ENCODE results near the gene LIPC. TPM values are rescaled to one million over a fixed set of nuclear protein-coding genes. Genes with fewer than 3 reads are reported as not detected.

Gene LIPC
- total RNA-seq, 4 donors from 2014 or later = 0.81 to 4.6 (median 1.8) TPM

DNA sequence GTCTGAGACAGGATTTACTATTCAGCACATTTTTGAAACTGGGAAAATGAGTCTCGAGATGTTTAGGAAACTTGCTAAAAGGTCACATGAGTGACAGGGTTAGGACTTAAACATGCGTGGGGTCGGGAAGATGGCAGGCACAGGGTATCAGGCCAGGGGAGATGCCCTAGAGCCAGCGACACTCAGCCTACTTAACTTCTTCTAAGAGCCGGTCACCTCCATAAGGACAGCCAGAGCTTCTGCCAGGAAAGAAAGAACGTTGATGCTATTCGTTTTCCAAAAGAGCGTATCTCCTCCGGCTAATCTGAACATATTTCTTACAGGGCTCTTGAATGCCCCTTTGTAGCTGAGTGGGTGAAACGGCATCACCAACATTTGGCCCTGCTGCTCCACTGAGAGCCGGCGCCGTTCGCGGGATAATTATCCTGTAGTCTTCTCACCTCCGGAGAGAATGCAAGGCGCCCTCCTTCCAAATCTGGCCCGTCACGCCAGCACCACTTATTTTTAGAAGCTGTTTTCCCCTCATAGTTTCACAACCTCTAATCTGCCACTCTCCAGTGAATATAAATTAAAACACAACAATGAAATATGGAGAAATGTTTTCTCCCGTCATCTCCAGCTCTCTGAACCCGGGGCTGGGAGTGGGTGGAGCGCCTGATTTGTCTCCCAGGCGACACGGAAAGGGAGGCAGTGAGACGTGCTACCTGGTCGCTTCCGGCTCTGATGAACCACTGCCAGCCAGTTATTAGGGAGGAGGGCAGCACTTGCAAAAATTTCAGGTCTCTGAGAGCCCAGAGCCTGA, 58.5 kb downstream of the LIPC start:
- H3K27ac ChIP-seq = peak overlapping the region in 1 of 3 donors; percentile 18
- H3K27me3 ChIP-seq = no peaks in the 10 kb centered on the region
- no peak for DNase-seq
- no peak overlapping the region for H3K4me3 ChIP-seq (replicated peaks in 1 of 3)
- H3K9me3 ChIP-seq = no peaks in the 10 kb centered on the region
- TF ChIP-seq, protein P1, sequence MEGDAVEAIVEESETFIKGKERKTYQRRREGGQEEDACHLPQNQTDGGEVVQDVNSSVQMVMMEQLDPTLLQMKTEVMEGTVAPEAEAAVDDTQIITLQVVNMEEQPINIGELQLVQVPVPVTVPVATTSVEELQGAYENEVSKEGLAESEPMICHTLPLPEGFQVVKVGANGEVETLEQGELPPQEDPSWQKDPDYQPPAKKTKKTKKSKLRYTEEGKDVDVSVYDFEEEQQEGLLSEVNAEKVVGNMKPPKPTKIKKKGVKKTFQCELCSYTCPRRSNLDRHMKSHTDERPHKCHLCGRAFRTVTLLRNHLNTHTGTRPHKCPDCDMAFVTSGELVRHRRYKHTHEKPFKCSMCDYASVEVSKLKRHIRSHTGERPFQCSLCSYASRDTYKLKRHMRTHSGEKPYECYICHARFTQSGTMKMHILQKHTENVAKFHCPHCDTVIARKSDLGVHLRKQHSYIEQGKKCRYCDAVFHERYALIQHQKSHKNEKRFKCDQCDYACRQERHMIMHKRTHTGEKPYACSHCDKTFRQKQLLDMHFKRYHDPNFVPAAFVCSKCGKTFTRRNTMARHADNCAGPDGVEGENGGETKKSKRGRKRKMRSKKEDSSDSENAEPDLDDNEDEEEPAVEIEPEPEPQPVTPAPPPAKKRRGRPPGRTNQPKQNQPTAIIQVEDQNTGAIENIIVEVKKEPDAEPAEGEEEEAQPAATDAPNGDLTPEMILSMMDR (IDR thresholded peaks at IDR 0.05) = no peak
- no peak for TF ChIP-seq POLR2A (IDR thresholded peaks at IDR 0.05)
- 91 to 93% methylated on average over 27 of the region's 27 CpGs for WGBS, 2 donors
- H3K4me1 ChIP-seq = peaks cover 28 to 30% of the 10 kb centered on the region in 2 donors
- intact Hi-C loops (cut with DNase I) = no loop called here
- H3K36me3 ChIP-seq = no peaks in the 10 kb centered on the region

DNA sequence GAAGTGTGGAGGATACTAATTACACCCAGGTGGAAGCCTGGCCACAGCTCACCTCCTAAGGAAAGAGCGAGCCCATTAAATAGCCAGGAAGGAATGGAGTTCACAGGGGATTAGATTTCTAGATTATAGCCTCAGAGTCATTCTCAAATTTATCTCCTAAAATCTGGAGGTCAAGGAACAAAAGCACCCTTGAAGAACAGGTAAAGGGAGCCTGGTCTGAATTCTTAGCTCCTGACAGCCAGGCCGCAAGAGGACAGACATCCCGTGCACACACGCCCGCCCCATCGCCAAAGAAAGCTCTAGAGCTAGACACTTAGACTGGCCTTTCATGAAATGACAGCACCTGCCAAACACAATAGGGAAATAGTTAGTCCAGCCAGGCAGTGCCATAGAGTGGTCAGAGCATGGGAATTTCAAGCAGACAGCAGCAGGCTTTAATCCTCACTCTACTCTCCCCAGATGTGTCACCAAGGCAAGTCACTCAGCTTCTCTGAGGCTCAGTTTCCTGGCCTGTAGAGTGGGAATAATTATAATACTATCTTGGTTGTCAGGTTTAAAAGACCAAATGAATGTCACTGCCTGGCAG, 59.2 kb downstream of the LIPC start:
- Histone ChIP-seq H3K36me3 (no peaks in the 10 kb centered on the region), H3K27ac (peak overlapping the region; percentile 13 to 61 (median 56)), H3K27me3 (no peaks in the 10 kb centered on the region), H3K4me3 (replicated peaks in 1 of 3) (no peak overlapping the region), H3K9me3 (no peaks in the 10 kb centered on the region), H3K4me1 (peaks cover 31 to 35% of the 10 kb centered on the region in 2 donors)
- intact Hi-C loops (cut with DNase I) = no loop called here
- DNase-seq = peak; percentile 40 to 53
- WGBS, 2 donors = 81% methylated on average over 6 of the region's 6 CpGs
- no peak for TF ChIP-seq POLR2A (IDR thresholded peaks at IDR 0.05)
- TF ChIP-seq, protein P1 (IDR thresholded peaks at IDR 0.05) = no peak

DNA sequence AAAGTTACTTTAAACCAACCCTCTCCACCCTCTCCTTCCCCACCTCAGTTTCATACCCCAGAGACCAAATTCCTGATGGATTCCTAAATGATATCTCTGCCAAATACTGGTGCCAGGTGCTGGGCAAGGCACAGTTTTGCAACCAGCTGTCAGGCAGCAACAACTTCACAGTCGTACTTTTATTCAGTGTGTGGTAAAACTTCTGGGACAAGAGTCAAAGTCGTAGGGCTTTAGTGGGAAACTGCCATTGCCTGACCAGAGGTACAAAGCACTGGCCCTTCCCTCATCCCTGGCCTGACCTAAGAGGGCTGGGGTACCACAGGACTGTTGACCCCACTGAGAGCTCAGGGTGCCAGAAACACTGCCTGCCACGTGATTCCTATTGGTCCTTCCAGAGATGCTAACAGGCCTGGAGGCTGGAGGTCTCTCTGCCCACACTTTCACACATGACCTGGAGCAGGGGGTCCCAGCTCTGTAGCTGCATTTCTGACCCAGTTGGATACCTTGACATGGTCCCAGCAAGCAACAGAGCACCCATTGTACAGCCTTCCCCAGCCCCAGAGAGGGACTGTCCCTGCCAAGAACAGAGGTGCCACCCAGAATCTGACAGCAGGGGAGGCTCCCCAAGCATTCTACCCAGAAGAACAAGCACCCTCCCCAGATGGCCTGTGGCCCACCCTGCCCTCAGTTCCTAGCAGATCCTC, 59.9 kb downstream of the LIPC start:
- peak overlapping the region; percentile 13 to 61 (median 56) for H3K27ac ChIP-seq

DNA sequence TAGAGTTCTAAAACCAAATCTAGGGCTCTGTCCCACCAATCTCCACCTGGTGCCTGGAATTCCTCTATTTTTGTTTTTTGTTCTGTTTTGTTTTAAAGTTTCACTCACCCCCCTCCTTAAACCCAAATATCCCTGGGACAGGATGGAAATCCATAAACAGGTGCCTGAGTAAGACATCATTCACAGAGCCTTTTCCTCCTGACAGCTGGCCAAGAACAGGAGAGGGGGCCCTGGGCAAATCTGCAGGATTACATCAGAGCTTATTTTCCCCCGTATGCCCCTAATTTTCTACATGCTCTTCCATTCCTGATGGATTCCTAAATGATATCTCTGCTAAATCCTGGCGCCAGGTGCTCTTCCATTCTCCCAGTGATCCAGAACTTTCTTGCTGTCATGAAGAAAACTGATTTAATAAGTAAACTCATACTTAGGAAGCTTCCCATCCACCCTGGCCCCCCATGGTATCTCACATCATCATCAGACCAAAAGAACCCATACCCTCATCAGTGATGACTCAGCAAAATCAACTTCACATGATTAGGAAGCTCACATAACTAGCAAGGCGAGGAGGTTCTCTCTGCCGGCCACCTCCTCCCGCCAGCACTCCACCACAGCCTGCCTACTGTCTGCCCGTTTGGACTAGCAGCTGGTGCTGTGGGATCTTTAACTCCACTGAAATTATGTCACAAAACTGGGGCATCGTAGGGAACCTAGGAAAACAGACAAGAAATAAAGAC, 61.0 kb downstream of the LIPC start:
- Histone ChIP-seq H3K4me3 (replicated peaks in 1 of 3) (no peak overlapping the region), H3K27ac (peak overlapping the region in 1 of 3 donors; percentile 31), H3K36me3 (no peaks in the 10 kb centered on the region), H3K9me3 (no peaks in the 10 kb centered on the region), H3K27me3 (no peaks in the 10 kb centered on the region), H3K4me1 (peaks cover 28 to 33% of the 10 kb centered on the region in 2 donors)
- WGBS, 2 donors = 85 to 92% methylated on average over 7 of the region's 7 CpGs
- DNase-seq = no peak
- intact Hi-C loops (cut with DNase I) = no loop called here
- TF ChIP-seq, protein P1 (IDR thresholded peaks at IDR 0.05) = no peak
- no peak for TF ChIP-seq POLR2A (IDR thresholded peaks at IDR 0.05)

More for the DNA sequence above, 59.9 kb downstream of the LIPC start:
- Histone ChIP-seq H3K27me3 (no peaks in the 10 kb centered on the region), H3K9me3 (no peaks in the 10 kb centered on the region), H3K36me3 (no peaks in the 10 kb centered on the region), H3K4me1 (peaks cover 35 to 36% of the 10 kb centered on the region in 2 donors), H3K4me3 (replicated peaks in 1 of 3) (no peak overlapping the region)
- TF ChIP-seq POLR2A (IDR thresholded peaks at IDR 0.05) = no peak
- TF ChIP-seq, protein P1 (IDR thresholded peaks at IDR 0.05) = no peak
- 64 to 77% methylated on average over 3 of the region's 3 CpGs for WGBS, 2 donors
- intact Hi-C loops (cut with DNase I) = no loop called here
- DNase-seq = peak in 1 of 2 donors; percentile 37

All from thyroid gland (tissue), 4 donors.